Measurements from ENCODE around the gene ANKRD34A. TPM values are rescaled to one million over a fixed set of nuclear protein-coding genes. Genes with fewer than 3 reads are reported as not detected.

Gene ANKRD34A
- total and polyA plus RNA-seq, 2 donors (not counting 1 experiment from before 2014, with no cell fraction given) = 1.2 to 1.9 TPM

- H3K4me3 ChIP-seq (replicated peaks in 1 of 4; ENCODE audit: control extremely low read depth in 1 of 4, insufficient read depth in 1 of 4, low read depth in 3 of 4, low read length in 4 of 4) = no peak overlapping the region
- no peak overlapping the region for H3K4me2 ChIP-seq (ENCODE audit: extremely low read depth, insufficient read depth, low read length)
- DNase-seq (ENCODE audit: low read depth in 2 of 2) = no peak
- H2AFZ ChIP-seq (ENCODE audit: low read length) = no peak overlapping the region
- peaks cover 24% of the 10 kb centered on the region for H3K4me1 ChIP-seq (ENCODE audit: control insufficient read depth, extremely low read depth, insufficient read depth, low read length)
- TF ChIP-seq EZH2 (IDR thresholded peaks at IDR 0.05; ENCODE audit: low read length, missing control alignments) (no peak), CTCF (conservative IDR thresholded peaks at IDR 0.05 in 1 of 2, IDR thresholded peaks at IDR 0.05 in 1 of 2; ENCODE audit: low read depth in 1 of 2, low read length in 2 of 2) (no peak)
- no peaks in the 10 kb centered on the region for H3K36me3 ChIP-seq (ENCODE audit: control insufficient read depth, insufficient read depth, low read length)
- H3K27ac ChIP-seq (ENCODE audit: insufficient read depth, low read length) = no peak overlapping the region
- no peaks in the 10 kb centered on the region for H3K9me3 ChIP-seq (ENCODE audit: control insufficient read depth, insufficient read depth, low read depth, low read length)
- H4K20me1 ChIP-seq (ENCODE audit: control insufficient read depth, extremely low read depth, insufficient read depth, low read length) = no peaks in the 10 kb centered on the region
- H3K79me2 ChIP-seq (ENCODE audit: control insufficient read depth, insufficient read depth, low read length) = no peaks in the 10 kb centered on the region
- H3K27me3 ChIP-seq (ENCODE audit: control insufficient read depth, insufficient read depth, low read length) = no peaks in the 10 kb centered on the region
- no peak overlapping the region for H3K9ac ChIP-seq (ENCODE audit: insufficient read depth, low read length)
These were observed 18.9 kb upstream of the ANKRD34A start for GRCh38 chr1:145983206-145983675.

- H2AFZ ChIP-seq (ENCODE audit: low read length) = no peak overlapping the region
- no peak overlapping the region for H3K9ac ChIP-seq (ENCODE audit: insufficient read depth, low read length)
- no peaks in the 10 kb centered on the region for H3K9me3 ChIP-seq (ENCODE audit: control insufficient read depth, insufficient read depth, low read depth, low read length)
These were observed 17.8 kb upstream of the ANKRD34A start for GRCh38 chr1:145982010-145982723.

More at GRCh38 chr1:145982010-145982723, 17.8 kb upstream of the ANKRD34A start:
- Histone ChIP-seq H3K4me3 (replicated peaks in 1 of 4; ENCODE audit: control extremely low read depth in 1 of 4, insufficient read depth in 1 of 4, low read depth in 3 of 4, low read length in 4 of 4) (no peak overlapping the region), H3K79me2 (ENCODE audit: control insufficient read depth, insufficient read depth, low read length) (no peaks in the 10 kb centered on the region), H3K27ac (ENCODE audit: insufficient read depth, low read length) (no peak overlapping the region), H4K20me1 (ENCODE audit: control insufficient read depth, extremely low read depth, insufficient read depth, low read length) (no peaks in the 10 kb centered on the region), H3K36me3 (ENCODE audit: control insufficient read depth, insufficient read depth, low read length) (no peaks in the 10 kb centered on the region), H3K27me3 (ENCODE audit: control insufficient read depth, insufficient read depth, low read length) (no peaks in the 10 kb centered on the region), H3K4me2 (ENCODE audit: extremely low read depth, insufficient read depth, low read length) (no peak overlapping the region), H3K4me1 (ENCODE audit: control insufficient read depth, extremely low read depth, insufficient read depth, low read length) (peaks cover 29% of the 10 kb centered on the region)
- TF ChIP-seq CTCF (conservative IDR thresholded peaks at IDR 0.05 in 1 of 2, IDR thresholded peaks at IDR 0.05 in 1 of 2; ENCODE audit: low read depth in 1 of 2, low read length in 2 of 2) (no peak), EZH2 (IDR thresholded peaks at IDR 0.05; ENCODE audit: low read length, missing control alignments) (no peak)
- no peak for DNase-seq (ENCODE audit: low read depth in 2 of 2)

All from fibroblast of lung (primary cell).